MV-4-11 (cell line): ENCODE data around the gene METRN.
"Not testable (repeated sequence)": the region's sequence is repeated elsewhere in the genome, so short reads cannot be mapped to it uniquely, and the experiment has no call there.

Experiments
- DNase-seq: peaks from one replicate; lab custom pipeline; 2025; lab: John Stamatoyannopoulos, UW

Gene METRN

DNA sequence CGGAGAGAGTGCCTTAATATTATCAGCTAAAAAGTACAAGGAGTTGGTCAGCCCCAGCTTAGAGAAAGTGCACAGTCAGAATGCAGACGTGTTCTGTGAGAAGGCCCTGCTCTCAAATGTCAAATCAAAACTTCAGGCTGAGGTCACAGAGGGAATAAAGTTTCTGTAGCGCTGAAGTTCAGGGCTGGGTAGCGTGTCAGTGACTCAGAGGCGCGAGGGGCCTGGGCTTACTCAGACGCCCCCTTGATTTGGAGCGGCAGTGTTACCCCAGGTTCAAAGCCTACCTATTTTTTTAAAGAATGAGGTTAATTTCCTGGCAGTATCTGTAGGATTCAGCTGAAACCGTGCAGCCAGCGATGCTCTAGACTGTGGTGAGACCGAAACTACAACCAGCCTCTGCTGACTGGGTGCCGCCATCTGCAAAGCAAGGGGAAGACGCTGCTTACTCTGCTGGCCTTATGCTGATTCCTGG, 21.1 kb downstream of the METRN start:
- DNase-seq, result no peak

DNA sequence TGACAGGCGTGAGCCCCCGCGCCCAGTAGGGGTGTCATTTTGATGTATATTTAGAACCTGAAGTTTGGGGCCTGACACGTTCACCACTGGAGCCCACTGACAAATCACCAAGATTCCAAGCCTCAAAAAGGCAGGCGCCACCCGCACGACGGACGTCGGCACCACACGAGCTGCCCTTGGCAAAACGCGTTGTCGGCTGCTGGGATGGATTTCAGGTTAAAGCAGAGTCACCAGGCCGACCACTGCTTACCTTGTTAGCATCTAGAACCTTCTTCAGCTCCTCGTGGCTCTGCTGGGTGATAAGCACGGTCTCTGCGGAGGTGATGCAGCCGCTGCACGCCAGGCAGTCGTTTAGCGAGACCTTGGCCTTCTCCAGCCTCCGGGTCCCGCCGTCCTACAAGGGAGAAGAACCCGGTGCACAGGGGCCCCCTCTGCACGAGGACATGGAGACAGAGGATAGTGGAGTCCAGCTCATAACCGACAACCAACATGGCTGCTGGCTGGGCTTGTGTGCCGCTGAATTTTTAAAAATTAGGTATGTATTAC, 22.1 kb downstream of the METRN start:
- no peak for DNase-seq

DNA sequence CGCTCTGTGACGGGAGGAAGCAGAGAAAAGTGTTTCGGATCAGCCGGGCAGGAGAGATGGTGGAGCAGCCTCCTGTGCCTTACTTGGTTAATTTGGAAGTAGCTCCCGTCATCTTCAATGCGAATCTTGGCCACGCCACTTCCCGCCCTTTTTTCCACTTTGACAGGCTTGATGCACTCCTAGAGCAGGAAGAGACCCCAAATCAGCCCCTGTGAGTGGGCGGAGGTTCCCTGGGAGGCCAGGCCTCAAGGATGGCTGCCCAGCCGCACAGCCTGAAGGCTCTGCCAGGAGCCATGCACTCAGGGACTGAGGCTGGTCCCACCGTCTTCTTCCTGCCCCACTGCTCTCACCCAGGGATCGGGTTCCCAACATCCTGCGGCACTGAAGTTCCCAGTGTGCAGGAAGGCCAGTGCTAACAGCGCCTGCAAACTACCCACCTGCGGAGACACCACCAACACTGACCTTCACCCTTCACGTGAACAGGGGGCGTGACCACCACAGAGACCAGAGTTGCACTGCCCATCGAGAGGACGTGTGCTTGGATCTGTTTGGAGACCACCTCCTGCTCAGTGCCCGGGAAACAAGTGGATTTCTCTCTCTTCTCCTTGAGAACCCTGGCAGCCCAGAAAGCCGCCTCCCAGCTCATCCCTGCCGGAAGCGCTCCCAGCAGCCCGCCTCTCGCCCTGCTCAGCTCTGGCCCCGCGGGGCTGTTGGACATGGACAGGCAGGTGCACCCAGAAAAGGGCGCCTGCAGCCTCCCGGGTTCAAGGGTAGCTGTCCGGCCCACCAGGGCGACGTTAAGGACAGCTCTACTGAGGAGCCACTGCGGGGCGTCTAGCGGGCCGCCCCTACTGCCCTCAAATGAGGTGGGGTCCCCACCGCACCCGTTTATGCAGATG, 24.9 kb downstream of the METRN start:
- DNase-seq, result no peak

DNA sequence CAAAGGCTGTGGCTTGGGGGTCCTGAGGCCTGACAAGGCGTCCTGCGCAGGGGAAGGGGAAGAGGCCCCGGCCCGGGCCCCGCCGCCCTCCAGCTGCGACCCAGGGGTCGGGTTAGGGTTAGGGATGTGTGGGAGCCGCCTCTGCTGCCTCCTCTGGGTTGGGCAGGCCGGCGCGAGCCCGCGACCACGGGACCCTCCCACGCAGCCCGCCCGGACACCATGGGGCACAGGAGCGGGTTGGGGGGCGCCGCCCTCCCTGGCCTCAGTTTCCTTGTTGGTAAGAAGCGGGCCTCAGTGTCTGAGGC, 25.5 kb downstream of the METRN start:
- DNase-seq, result no peak

DNA sequence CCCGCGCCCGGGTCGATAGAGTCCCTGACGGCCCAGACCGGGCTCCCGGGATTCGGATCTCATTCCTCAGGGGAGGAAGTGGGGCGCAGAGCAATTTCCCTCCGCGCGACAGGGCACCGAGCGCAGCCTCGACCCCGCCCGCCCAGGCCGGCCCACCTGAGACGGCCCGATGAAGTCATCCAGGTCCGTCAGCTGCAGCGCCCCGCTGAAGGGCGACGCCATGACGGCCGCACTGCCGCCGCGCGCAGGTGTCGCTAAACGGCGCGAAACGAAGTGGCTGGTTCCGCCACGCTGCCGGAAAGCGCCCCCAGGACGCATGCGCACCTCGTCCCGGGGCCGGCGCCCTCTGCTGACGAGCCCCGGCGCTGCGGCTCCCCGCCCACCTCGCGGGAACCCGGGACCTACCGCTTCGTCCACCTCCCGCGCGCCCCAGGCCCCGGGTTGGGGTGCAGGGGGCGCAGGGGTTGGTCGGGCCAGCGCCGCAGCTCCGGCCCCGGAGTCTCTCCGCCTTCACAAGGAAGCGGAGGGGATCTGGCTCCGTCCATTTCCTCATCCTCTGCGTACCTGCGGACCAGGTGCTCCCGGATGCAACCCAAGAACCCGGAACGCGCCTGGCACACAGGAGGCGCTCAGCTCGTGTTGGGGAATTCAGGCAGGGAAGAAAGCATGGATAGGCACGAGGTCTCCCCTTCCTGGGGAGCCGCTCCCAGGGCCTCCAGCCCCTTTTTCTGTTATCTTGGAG, 26.0 kb downstream of the METRN start, which contains the start of gene CIAO3:
TSS of gene CIAO3 (minus strand) at position 234 of the 742 bp plus-strand sequence. CDS start at position 222, 12 bp downstream.
- DNase-seq, result peak; percentile 74

DNA sequence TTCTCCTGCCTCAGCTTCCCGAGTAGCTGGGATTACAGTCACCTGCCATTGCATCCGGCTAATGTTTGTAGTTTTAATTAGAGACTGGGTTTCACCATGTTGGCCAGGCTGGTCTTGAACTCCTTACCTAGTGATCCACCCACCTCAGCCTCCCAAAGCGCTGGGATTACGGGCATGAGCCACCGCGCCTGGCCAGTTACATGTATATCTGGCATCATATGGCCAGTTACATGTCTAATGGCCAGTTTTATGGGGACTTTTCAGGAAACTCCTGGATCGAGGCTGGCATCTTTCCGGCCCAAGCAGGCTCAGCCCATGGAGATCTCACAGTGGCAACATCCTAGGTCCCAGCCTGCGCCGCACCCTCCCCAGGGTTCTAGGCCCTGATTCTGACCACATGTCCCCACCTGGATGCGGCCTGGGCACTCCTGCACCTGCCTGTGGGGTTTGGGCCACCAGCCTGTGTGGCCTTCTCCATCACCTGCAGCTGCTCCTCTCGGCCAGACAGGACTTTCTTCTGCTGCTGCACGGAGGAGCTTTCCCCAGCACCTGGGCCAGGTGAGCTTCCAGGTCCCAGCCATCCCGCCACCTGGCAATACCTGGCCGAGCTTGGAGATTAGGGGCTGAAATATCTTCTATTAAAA, 27.2 kb downstream of the METRN start:
- DNase-seq, result no peak

DNA sequence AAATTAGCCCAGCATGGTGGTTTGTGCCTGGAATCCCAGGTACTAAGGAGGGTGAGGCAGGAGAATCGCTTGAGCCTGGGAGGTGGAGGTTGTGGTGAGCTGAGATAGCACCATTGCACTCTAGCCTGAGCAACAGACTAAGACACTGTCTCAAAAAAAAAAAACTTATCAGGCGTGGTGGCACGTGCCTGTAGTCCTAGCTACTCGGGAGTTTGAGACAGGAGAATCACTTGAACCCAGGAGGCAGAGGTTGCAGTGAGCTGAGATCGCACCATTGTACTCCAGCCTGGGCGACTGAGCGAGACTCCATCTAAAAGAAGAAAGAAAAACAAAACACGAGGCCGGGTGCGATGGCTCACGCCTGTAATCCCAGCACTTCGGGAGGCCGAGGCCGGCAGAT, 28.0 kb downstream of the METRN start:
- not testable (repeated sequence) for DNase-seq

DNA sequence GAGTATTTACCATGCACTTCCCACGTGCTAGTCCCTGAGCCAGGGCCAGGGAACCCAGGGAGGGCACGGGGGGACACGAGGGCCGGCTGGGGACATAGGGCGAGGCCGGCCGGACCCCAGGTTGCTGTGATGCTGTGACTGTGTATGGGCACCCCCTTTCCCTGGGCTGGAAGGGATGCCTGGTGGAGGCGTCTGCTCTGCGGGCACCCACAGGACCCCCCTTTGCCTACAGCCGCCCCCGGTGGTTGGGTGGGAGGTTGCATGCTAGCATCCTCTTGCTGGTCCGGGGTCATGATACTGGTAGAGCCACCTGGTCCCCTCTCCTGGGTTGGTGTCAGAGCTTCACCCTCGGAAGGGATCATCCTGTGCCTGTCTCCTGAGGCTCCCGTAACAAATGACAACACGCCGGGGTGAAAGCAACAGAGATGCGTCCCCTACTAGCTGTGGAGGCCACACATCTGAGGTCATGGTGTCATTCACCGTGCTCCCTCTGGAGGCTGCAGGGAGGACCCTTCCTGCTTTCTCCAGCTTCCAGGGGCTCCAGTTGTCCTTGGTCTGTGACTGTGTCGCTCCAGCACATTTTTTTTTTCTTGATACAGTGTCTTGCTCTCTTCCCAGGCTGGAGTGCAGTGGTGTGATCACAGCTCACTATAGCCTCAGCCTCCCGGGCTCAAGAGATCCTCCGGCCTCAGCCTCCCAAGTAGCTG, 29.0 kb downstream of the METRN start:
- no peak for DNase-seq

DNA sequence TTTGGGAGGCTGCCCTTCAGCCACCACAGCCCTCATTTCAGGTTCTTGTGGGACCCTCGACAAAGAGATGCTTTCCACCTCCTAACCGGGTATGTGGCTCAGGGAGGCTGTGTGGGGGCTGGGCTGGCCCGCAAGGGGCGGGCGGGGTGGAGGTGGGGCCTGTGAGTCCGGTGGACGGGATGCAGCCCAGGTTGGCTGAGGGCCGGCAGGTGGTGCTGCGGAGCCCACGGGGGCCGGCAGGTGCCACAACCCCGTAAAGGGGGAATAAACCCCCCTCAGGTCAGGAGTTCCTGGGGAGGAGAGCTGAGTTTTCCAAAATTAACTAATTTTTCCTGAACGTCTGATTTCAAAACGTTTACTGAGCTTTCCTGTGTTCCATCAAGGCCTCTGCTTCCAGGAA, 30.8 kb downstream of the METRN start:
- DNase-seq, result no peak

DNA sequence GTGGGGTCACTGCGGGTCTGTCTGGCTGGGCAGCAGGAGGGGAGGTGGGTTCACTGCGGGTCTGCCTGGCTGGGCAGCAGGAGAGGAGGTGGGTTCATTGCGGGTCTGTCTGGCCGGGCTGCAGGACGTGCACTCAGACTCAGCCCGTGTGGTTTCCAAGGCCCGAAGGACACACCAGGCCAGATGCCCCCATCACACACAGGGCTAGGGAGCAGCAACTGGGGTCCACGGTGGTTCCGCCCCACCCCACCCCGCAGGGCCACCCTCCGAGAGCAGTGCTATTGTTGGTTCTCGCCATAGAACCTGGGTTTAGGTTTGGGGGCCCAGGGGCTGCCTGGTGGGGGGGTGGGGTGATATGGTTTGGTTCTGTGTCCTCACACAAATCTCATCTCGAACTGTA, 31.7 kb downstream of the METRN start:
- DNase-seq, result no peak

DNA sequence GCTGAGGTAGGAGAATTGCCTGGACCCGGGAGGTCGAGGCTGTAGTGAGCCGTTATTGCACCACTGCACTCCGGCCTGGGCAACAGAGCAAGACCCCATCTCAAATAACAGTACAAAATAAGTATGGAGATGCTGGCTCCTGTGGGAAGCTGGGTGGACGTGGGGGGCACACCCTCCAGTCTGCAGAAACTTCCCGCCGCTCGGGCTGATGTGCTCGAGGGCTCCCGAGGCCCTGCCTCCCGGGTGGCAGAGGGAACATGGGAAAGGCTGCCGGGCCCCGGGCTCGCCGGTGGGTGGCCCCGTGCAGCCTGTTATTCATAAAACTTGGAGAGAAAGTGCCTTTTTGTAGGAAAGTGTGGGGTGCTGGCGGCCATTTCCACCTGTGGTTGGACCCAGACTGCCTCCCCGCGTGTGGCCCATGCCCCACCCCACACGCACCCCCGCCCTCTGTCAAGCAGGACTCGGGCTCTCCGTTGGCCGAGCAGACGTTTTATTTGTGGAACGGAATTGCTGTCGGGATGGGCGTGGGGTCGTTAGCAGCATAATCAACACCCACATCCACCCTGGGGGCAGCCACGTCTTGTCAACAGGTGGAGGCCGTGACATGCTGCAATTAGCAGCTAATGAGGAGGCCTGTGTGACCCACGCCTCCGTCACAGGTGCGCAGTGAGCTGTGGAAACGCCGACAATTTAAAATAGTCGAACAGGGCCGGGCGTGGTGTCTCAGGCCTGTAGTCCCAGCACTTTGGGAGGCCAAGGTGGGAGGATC, 33.2 kb downstream of the METRN start:
- DNase-seq, result no peak

DNA sequence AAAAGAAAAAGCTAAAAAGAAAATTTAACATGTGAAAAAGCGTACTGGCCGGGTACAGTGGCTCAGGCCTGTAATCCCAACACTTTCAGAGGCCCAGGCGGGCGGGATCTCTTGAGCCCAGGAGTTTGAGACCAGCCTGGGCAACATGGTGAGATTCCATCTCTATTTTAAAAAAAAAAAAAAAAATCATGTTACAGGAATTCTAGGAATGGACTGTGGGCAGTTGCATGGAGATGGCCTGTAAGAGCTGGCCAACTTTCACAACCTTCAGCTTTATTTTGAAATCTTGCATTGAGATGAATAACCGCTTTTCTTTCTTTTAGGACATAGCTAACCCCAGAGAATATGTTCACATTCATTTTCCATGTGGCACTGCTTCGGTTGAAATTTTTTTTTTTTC, 34.1 kb downstream of the METRN start:
- DNase-seq, result no peak

DNA sequence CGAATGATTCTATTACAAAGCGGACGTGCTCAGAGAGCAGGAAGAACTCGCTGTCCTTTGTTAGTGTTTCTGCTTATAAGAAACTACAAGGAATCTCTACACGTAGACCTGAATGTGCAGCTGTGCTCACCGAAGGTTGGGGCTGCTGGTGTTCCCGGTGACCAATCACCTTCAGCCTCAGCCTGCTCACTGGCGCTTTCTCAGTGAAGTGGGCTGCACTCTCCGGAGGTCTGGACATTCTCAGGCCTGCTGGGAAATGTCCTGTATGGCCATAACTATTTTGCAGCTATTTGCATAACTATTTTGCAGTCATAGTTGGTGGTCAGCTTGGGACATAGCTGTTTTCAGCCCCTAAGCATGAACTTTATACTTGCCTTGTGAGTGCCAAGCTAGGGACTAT, 35.6 kb downstream of the METRN start:
- no peak for DNase-seq

DNA sequence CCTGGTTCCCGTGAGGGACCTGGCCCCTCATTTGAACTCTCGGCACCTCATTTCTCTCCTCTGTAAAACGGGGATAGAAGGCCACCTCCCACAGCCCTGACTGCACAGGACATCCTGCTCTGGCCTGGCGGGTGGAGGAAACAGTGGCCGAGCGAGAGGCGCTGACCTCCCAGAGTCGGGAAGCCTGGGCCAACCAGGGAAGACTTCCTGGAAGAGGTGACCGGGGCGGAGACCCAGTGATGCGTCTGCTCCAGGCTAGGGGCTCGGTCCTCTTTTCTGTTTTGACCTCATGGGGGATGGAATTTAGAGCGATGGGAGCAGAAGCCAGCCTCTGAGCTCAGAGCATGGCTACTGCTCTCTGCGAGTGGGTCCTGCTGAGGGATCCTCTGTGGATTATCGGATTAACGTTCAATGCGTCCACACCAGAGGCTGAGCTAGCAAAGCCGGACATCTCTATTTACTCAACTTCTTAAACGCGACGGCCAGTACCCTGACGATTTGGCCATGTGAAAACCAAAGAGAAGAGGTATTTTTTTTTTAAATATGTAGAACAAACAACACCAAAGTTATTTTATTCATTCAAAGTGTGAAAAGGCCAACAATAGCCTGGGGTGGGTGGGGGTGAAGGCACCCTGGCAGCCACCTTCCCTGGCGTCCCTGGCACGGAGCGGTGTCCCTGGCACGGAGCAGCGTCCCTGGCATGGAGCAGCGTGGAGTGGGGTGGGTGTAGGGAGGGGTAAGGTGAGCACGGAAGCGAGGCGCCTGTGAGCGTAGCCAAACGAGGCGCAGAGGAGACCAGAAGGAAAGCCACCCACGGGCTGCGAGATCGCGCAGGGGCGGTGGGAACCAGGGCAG, 36.5 kb downstream of the METRN start:
- no peak for DNase-seq

DNA sequence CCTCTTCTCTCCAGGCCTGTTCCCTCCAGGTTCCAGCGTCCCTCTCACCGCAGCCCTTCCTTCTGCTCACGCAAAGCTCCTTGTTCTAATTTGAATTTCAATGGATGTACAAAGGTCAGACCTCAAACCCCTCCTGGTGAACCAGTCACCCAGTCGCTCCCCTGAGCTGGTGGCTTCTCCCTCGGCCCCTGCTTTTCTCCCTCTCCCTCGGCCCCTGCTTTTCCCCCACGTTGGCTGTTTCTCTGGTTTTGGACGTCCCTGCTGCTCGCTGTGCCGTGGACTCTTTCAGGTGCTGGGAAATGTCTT, 37.0 kb downstream of the METRN start:
- no peak for DNase-seq

DNA sequence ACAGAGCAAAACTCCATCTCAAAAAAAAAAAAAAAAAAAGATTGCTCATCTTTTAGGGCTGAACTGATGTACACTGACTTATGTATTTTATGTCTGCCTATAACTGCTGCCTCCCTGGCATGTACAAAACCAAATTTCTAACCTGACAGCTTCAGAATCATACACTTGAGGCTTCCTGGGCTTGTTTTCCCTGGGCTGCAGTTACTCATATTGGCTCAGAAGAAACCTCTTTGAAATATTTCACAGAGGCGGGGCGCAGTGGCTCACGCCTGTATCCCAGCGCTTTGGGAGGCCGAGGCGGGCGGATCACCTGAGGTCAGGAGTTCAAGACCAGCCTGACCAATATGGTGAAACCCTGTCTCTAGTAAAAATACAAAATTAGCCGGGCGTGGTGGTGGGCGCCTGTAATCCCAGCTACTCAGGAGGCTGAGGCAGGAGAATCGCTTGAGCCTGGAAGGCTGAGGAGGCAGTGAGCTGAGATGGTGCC, 39.2 kb downstream of the METRN start:
- not testable (repeated sequence) for DNase-seq

DNA sequence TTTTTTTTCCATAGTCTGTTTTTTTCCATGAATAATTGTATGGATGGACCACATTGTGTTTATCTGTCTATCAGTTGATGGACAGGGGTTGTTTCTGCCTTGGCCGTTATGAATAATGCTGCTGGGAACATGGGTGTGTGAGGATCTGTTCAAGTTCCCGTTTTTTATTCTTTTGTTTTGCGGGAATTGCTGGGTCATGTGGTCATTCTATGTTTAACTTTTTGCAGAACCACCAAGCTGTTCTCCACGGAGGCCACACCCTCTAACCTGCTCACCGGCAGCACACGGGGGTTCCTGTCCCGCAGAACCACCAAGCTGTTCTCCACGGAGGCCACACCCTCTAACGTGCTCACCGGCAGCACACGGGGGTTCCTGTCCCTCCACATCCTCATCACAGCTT, 39.7 kb downstream of the METRN start:
- peak; percentile 84 for DNase-seq

DNA sequence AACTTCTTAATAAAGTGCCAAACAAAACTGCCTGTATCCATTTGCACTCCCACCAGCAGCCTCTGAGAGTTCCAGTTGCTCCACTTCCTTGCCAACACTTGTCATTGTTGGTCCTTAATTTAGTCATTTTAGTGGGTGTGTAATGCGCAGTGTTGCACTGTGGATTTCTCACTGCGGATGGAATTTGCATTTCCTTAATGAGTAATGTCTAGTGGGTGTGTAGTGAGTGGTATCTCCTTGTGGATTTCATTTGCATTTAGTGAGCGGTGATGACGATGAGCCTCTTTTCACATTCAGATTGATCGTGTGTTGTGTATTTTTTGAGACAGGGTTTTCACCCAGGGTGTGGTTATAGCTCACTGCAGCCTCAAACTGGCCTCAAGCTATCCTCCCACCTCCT, 41.5 kb downstream of the METRN start:
- no peak for DNase-seq

DNA sequence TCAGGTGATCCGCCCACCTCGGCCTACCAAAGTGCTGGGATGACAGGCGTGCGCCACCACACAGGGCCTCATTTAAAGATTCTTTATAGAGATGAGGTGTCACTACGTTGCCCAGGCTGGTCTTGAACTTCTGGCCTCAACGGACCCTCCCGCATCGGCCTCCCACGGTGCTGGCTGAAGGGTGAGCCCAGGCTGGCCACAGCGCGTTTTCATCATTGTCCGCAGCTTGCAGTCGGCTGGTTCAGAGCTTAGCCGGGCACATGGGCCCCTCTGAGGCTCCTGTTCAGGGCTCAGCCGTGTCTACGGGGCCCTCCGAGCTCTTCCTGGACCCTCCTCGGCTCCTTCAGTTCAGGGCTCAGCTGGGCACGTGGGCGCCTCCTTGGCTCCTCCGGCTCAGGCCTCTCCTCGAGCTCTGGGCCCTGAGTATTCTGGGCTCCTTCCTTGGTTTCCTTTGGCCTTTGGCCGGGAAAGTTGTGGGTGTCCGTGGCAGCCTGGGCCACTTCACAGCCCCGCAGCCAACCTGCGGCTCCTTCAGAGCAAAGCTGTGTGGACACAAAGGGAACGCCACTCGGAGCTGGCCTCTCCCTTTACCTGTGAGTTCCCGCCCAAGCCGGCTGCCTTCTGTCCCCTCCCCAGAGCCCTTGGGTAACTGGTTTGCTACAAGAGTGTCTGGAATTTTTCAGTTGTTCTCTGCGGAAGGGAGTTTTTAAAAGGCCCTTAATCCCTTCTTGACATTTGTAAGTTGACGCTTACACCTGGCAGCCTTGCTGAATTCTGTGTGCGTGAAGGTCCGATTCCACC, 44.4 kb downstream of the METRN start:
- no peak for DNase-seq
